ENCODE data around the gene CDAN1.
"Not testable (repeated sequence)": the region's sequence is repeated elsewhere in the genome, so short reads cannot be mapped to it uniquely, and the experiment has no call there.

DNA sequence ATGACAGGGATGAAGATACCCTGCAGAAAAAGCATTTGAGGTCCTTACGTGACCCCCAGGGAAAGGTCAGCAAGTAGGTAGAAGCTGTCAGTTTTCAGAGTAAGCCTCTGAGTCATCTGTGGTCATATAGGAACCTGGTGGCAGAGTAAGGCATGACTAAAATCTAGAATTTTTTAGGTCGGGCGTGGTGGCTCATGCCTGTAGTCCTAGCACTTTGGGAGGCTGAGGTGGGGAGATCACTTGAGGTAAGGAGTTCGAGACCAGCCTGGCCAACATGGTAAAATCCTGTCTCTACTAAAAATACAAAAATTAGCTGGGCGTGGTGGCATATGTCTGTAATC is 56.8 kb downstream of the CDAN1 start:
- not testable (repeated sequence) for TF ChIP-seq SP1 (IDR thresholded peaks at IDR 0.05); BHLHE40 (IDR thresholded peaks at IDR 0.05; ENCODE audit: borderline replicate concordance); HDGF (IDR thresholded peaks at IDR 0.05; ENCODE audit: borderline replicate concordance)
